ENCODE data around the gene AJM1. TPM values are rescaled to one million over a fixed set of nuclear protein-coding genes. Genes with fewer than 3 reads are reported as not detected.

The AJM1 gene
- total and polyA plus RNA-seq, 2 of the 8 experiments (the other 6 are each of a cell fraction or from before 2014, with no cell fraction given) = 0.12 to 0.97 TPM

DNA sequence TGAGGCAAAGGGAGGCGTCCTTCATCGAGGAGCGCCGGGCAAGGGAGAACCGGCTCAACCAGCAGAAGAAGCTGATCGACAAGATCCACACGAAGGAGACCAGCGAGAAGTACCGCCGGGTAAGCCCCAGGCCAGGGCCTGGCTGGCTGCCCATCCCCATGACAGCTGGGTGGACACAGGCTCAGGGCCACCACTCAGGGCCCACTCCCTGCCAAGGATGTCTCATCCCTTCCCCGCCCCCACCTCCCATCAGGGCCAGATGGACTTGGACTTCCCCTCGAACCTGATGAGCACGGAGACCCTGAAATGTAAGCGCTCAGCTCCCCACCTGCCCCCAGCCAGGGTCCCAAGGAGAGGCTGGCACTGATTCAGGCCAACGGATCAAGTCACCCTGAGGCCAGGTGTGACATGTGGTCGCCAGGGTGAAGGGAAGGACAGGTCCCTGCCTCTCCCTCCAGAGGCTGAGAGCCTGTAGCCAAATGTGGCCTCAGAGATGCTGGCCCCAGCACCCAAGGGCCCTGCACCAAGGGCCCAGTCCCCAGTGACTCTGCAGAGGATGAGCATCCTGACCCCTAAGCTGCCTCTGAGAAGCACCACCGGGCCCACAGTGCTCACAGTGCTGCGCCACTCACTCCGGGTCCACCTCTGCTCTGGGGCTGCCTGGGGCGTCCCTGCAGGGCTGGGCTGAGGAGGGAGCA is 37.6 kb upstream of the AJM1 start (continued):
- TF ChIP-seq, protein P1, sequence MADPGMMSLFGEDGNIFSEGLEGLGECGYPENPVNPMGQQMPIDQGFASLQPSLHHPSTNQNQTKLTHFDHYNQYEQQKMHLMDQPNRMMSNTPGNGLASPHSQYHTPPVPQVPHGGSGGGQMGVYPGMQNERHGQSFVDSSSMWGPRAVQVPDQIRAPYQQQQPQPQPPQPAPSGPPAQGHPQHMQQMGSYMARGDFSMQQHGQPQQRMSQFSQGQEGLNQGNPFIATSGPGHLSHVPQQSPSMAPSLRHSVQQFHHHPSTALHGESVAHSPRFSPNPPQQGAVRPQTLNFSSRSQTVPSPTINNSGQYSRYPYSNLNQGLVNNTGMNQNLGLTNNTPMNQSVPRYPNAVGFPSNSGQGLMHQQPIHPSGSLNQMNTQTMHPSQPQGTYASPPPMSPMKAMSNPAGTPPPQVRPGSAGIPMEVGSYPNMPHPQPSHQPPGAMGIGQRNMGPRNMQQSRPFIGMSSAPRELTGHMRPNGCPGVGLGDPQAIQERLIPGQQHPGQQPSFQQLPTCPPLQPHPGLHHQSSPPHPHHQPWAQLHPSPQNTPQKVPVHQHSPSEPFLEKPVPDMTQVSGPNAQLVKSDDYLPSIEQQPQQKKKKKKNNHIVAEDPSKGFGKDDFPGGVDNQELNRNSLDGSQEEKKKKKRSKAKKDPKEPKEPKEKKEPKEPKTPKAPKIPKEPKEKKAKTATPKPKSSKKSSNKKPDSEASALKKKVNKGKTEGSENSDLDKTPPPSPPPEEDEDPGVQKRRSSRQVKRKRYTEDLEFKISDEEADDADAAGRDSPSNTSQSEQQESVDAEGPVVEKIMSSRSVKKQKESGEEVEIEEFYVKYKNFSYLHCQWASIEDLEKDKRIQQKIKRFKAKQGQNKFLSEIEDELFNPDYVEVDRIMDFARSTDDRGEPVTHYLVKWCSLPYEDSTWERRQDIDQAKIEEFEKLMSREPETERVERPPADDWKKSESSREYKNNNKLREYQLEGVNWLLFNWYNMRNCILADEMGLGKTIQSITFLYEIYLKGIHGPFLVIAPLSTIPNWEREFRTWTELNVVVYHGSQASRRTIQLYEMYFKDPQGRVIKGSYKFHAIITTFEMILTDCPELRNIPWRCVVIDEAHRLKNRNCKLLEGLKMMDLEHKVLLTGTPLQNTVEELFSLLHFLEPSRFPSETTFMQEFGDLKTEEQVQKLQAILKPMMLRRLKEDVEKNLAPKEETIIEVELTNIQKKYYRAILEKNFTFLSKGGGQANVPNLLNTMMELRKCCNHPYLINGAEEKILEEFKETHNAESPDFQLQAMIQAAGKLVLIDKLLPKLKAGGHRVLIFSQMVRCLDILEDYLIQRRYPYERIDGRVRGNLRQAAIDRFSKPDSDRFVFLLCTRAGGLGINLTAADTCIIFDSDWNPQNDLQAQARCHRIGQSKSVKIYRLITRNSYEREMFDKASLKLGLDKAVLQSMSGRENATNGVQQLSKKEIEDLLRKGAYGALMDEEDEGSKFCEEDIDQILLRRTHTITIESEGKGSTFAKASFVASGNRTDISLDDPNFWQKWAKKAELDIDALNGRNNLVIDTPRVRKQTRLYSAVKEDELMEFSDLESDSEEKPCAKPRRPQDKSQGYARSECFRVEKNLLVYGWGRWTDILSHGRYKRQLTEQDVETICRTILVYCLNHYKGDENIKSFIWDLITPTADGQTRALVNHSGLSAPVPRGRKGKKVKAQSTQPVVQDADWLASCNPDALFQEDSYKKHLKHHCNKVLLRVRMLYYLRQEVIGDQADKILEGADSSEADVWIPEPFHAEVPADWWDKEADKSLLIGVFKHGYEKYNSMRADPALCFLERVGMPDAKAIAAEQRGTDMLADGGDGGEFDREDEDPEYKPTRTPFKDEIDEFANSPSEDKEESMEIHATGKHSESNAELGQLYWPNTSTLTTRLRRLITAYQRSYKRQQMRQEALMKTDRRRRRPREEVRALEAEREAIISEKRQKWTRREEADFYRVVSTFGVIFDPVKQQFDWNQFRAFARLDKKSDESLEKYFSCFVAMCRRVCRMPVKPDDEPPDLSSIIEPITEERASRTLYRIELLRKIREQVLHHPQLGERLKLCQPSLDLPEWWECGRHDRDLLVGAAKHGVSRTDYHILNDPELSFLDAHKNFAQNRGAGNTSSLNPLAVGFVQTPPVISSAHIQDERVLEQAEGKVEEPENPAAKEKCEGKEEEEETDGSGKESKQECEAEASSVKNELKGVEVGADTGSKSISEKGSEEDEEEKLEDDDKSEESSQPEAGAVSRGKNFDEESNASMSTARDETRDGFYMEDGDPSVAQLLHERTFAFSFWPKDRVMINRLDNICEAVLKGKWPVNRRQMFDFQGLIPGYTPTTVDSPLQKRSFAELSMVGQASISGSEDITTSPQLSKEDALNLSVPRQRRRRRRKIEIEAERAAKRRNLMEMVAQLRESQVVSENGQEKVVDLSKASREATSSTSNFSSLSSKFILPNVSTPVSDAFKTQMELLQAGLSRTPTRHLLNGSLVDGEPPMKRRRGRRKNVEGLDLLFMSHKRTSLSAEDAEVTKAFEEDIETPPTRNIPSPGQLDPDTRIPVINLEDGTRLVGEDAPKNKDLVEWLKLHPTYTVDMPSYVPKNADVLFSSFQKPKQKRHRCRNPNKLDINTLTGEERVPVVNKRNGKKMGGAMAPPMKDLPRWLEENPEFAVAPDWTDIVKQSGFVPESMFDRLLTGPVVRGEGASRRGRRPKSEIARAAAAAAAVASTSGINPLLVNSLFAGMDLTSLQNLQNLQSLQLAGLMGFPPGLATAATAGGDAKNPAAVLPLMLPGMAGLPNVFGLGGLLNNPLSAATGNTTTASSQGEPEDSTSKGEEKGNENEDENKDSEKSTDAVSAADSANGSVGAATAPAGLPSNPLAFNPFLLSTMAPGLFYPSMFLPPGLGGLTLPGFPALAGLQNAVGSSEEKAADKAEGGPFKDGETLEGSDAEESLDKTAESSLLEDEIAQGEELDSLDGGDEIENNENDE (IDR thresholded peaks at IDR 0.05; ENCODE audit: insufficient replicate concordance, low read length) = no peak
- TF ChIP-seq KDM5A (IDR thresholded peaks at IDR 0.05; ENCODE audit: low read length) = no peak
- TF ChIP-seq ASH2L (IDR thresholded peaks at IDR 0.05; ENCODE audit: low read length) = no peak
- no peak for TF ChIP-seq SIRT6 (IDR thresholded peaks at IDR 0.05; ENCODE audit: low read length)
- TF ChIP-seq RAD21 (IDR thresholded peaks at IDR 0.05 in 1 of 2, conservative IDR thresholded peaks at IDR 0.05 in 1 of 2; ENCODE audit: low read depth in 2 of 2, low read length in 2 of 2) = no peak

Data from H1 (cell line).